Activated naive CD4-positive, alpha-beta T cell treated with anti-CD3 and anti-CD28 coated beads, Interleukin-2, amount 50 U/mL, for 24 hours (primary cell): ENCODE measurements around the gene CTNNA3.

Experiments used
- H3K27ac Mint-ChIP-seq: one replicate; pipeline ENCODE4 v1.8.0; 2021; ENCODE audit warnings: mild to moderate bottlenecking, mixed read lengths
- H3K27me3 Mint-ChIP-seq: one replicate; pipeline ENCODE4 v1.8.0; 2021; ENCODE audit warnings: mixed read lengths
- H3K36me3 Mint-ChIP-seq: one replicate; pipeline ENCODE4 v1.8.0; 2021; ENCODE audit warnings: mixed read lengths
- H3K4me1 Mint-ChIP-seq: one replicate; pipeline ENCODE4 v1.8.0; 2021; ENCODE audit warnings: mixed read lengths
- H3K4me3 Mint-ChIP-seq: one replicate; pipeline ENCODE4 v1.8.0; 2021; ENCODE audit warnings: mild to moderate bottlenecking, mixed read lengths
- H3K9me3 Mint-ChIP-seq: one replicate; pipeline ENCODE4 v1.8.0; 2021; ENCODE audit warnings: mixed read lengths

CTNNA3 gene

GRCh38 chr10:65945061-65945460, 1750.9 kb downstream of the CTNNA3 start:
- H3K27ac Mint-ChIP-seq: no peak overlapping the region
- no peaks in the 10 kb centered on the region for H3K9me3 Mint-ChIP-seq
- H3K4me1 Mint-ChIP-seq: no peaks in the 10 kb centered on the region
- no peaks in the 10 kb centered on the region for H3K27me3 Mint-ChIP-seq
- H3K36me3 Mint-ChIP-seq: no peaks in the 10 kb centered on the region
- no peak overlapping the region for H3K4me3 Mint-ChIP-seq

GRCh38 chr10:65943451-65943850, 1752.5 kb downstream of the CTNNA3 start:
- Mint-ChIP-seq H3K27me3 (no peaks in the 10 kb centered on the region), H3K4me3 (no peak overlapping the region), H3K36me3 (no peaks in the 10 kb centered on the region), H3K4me1 (no peaks in the 10 kb centered on the region), H3K9me3 (no peaks in the 10 kb centered on the region), H3K27ac (no peak overlapping the region)

GRCh38 chr10:65940816-65941662, 1755.0 kb downstream of the CTNNA3 start:
- H3K9me3 Mint-ChIP-seq: no peaks in the 10 kb centered on the region

GRCh38 chr10:65940105-65940504, 1755.9 kb downstream of the CTNNA3 start:
- Mint-ChIP-seq H3K36me3 (no peaks in the 10 kb centered on the region), H3K4me1 (no peaks in the 10 kb centered on the region), H3K27me3 (no peaks in the 10 kb centered on the region), H3K9me3 (no peaks in the 10 kb centered on the region), H3K4me3 (no peak overlapping the region), H3K27ac (no peak overlapping the region)

More at GRCh38 chr10:65940816-65941662, 1755.0 kb downstream of the CTNNA3 start:
- H3K27me3 Mint-ChIP-seq: no peaks in the 10 kb centered on the region
- no peaks in the 10 kb centered on the region for H3K36me3 Mint-ChIP-seq
- no peak overlapping the region for H3K27ac Mint-ChIP-seq
- no peaks in the 10 kb centered on the region for H3K4me1 Mint-ChIP-seq
- H3K4me3 Mint-ChIP-seq: no peak overlapping the region

GRCh38 chr10:65931291-65932070, 1764.5 kb downstream of the CTNNA3 start:
- Mint-ChIP-seq H3K27ac (no peak overlapping the region), H3K9me3 (no peaks in the 10 kb centered on the region), H3K27me3 (no peaks in the 10 kb centered on the region), H3K4me3 (no peak overlapping the region), H3K4me1 (no peaks in the 10 kb centered on the region), H3K36me3 (no peaks in the 10 kb centered on the region)

- Mint-ChIP-seq H3K36me3 (no peaks in the 10 kb centered on the region), H3K4me3 (no peak overlapping the region), H3K27ac (no peak overlapping the region), H3K9me3 (no peaks in the 10 kb centered on the region), H3K27me3 (no peaks in the 10 kb centered on the region), H3K4me1 (no peaks in the 10 kb centered on the region)
Measured at GRCh38 chr10:65911151-65911835, 1784.7 kb downstream of the CTNNA3 start.

GRCh38 chr10:65910209-65910608, 1785.8 kb downstream of the CTNNA3 start:
- no peaks in the 10 kb centered on the region for H3K27me3 Mint-ChIP-seq

GRCh38 chr10:65907199-65907712, 1788.7 kb downstream of the CTNNA3 start:
- H3K4me1 Mint-ChIP-seq: no peaks in the 10 kb centered on the region
- H3K9me3 Mint-ChIP-seq: no peaks in the 10 kb centered on the region
- H3K27me3 Mint-ChIP-seq: no peaks in the 10 kb centered on the region
- no peak overlapping the region for H3K4me3 Mint-ChIP-seq
- H3K36me3 Mint-ChIP-seq: no peaks in the 10 kb centered on the region
- no peak overlapping the region for H3K27ac Mint-ChIP-seq

More at GRCh38 chr10:65910209-65910608, 1785.8 kb downstream of the CTNNA3 start:
- Mint-ChIP-seq H3K9me3 (no peaks in the 10 kb centered on the region), H3K4me1 (no peaks in the 10 kb centered on the region), H3K4me3 (no peak overlapping the region), H3K36me3 (no peaks in the 10 kb centered on the region), H3K27ac (no peak overlapping the region)

GRCh38 chr10:65903620-65904019, 1792.4 kb downstream of the CTNNA3 start:
- H3K36me3 Mint-ChIP-seq: no peaks in the 10 kb centered on the region
- H3K9me3 Mint-ChIP-seq: no peaks in the 10 kb centered on the region
- no peaks in the 10 kb centered on the region for H3K27me3 Mint-ChIP-seq
- no peaks in the 10 kb centered on the region for H3K4me1 Mint-ChIP-seq
- H3K4me3 Mint-ChIP-seq: no peak overlapping the region
- H3K27ac Mint-ChIP-seq: no peak overlapping the region

GRCh38 chr10:65900271-65900670, 1795.7 kb downstream of the CTNNA3 start:
- no peak overlapping the region for H3K4me3 Mint-ChIP-seq
- H3K9me3 Mint-ChIP-seq: no peaks in the 10 kb centered on the region
- no peaks in the 10 kb centered on the region for H3K4me1 Mint-ChIP-seq
- no peaks in the 10 kb centered on the region for H3K27me3 Mint-ChIP-seq
- H3K27ac Mint-ChIP-seq: no peak overlapping the region
- H3K36me3 Mint-ChIP-seq: no peaks in the 10 kb centered on the region

GRCh38 chr10:65898055-65898454, 1797.9 kb downstream of the CTNNA3 start:
- H3K4me1 Mint-ChIP-seq: no peaks in the 10 kb centered on the region

GRCh38 chr10:65894961-65895360, 1801.0 kb downstream of the CTNNA3 start:
- H3K27ac Mint-ChIP-seq: no peak overlapping the region
- no peaks in the 10 kb centered on the region for H3K27me3 Mint-ChIP-seq
- no peaks in the 10 kb centered on the region for H3K4me1 Mint-ChIP-seq
- H3K9me3 Mint-ChIP-seq: peaks cover 6% of the 10 kb centered on the region
- H3K36me3 Mint-ChIP-seq: no peaks in the 10 kb centered on the region
- H3K4me3 Mint-ChIP-seq: no peak overlapping the region

More at GRCh38 chr10:65898055-65898454, 1797.9 kb downstream of the CTNNA3 start:
- no peak overlapping the region for H3K4me3 Mint-ChIP-seq
- H3K27ac Mint-ChIP-seq: no peak overlapping the region
- H3K27me3 Mint-ChIP-seq: no peaks in the 10 kb centered on the region
- no peaks in the 10 kb centered on the region for H3K9me3 Mint-ChIP-seq
- H3K36me3 Mint-ChIP-seq: no peaks in the 10 kb centered on the region

GRCh38 chr10:65894379-65894778, 1801.6 kb downstream of the CTNNA3 start:
- Mint-ChIP-seq H3K36me3 (no peaks in the 10 kb centered on the region), H3K9me3 (peaks cover 6% of the 10 kb centered on the region), H3K27ac (no peak overlapping the region), H3K4me3 (no peak overlapping the region), H3K27me3 (no peaks in the 10 kb centered on the region), H3K4me1 (no peaks in the 10 kb centered on the region)

GRCh38 chr10:65893676-65894075, 1802.3 kb downstream of the CTNNA3 start:
- no peak overlapping the region for H3K4me3 Mint-ChIP-seq
- H3K9me3 Mint-ChIP-seq: peaks cover 6% of the 10 kb centered on the region
- no peak overlapping the region for H3K27ac Mint-ChIP-seq
- no peaks in the 10 kb centered on the region for H3K36me3 Mint-ChIP-seq
- H3K27me3 Mint-ChIP-seq: no peaks in the 10 kb centered on the region
- H3K4me1 Mint-ChIP-seq: no peaks in the 10 kb centered on the region

GRCh38 chr10:65892284-65892683, 1803.7 kb downstream of the CTNNA3 start:
- Mint-ChIP-seq H3K4me1 (no peaks in the 10 kb centered on the region), H3K36me3 (no peaks in the 10 kb centered on the region), H3K27me3 (no peaks in the 10 kb centered on the region), H3K27ac (no peak overlapping the region), H3K9me3 (peaks cover 6% of the 10 kb centered on the region), H3K4me3 (no peak overlapping the region)
